Liver (tissue), 9 donors: ENCODE data around the gene MAN2A2. TPM values are rescaled to one million over a fixed set of nuclear protein-coding genes. Genes with fewer than 3 reads are reported as not detected.

Source experiments
- DNase-seq: peaks from one replicate; pipeline ENCODE4 v3.0.0-alpha.2; 2017; ENCODE audit warnings: low spot score
- H3K27ac ChIP-seq, 2 donors: one replicate each; pipeline ENCODE4 v1.7.0; 2013; ENCODE audit warnings: inconsistent platforms in 2 of 2, low read length in 2 of 2, control low read depth in 1 of 2, low read depth in 1 of 2, mild to moderate bottlenecking in 1 of 2
- H3K27me3 ChIP-seq, 4 donors: one replicate each; pipeline versions ENCODE4 v1.6.1 to v1.7.0; 2013; ENCODE audit warnings: low read length in 3 of 4, inconsistent platforms in 1 of 4, mild to moderate bottlenecking in 1 of 4, moderate library complexity in 1 of 4; ENCODE audit not compliant: control insufficient read depth in 4 of 4, insufficient read depth in 4 of 4
- H3K36me3 ChIP-seq, 4 donors: one replicate each; pipeline versions ENCODE4 v1.6.1 to v1.7.0; 2013; ENCODE audit warnings: low read length in 3 of 4, mild to moderate bottlenecking in 3 of 4, low read depth in 1 of 4, moderate library complexity in 1 of 4; ENCODE audit not compliant: control insufficient read depth in 4 of 4, insufficient read depth in 3 of 4
- H3K4me1 ChIP-seq, 4 donors: one replicate each; pipeline versions ENCODE4 v1.6.1 to v1.7.0; 2013; ENCODE audit warnings: low read length in 3 of 4, mild to moderate bottlenecking in 3 of 4, moderate library complexity in 1 of 4; ENCODE audit not compliant: control insufficient read depth in 4 of 4, insufficient read depth in 4 of 4
- H3K4me3 ChIP-seq, 3 donors: one replicate each; pipeline versions ENCODE4 v1.6.1 to v1.7.0; 2013; ENCODE audit warnings: low read length in 3 of 3, control low read depth in 1 of 3, low read depth in 1 of 3, mild to moderate bottlenecking in 1 of 3
- H3K9ac ChIP-seq, 2 donors: one replicate each; pipeline ENCODE4 v1.7.0; 2013; ENCODE audit warnings: low read length in 2 of 2, mild to moderate bottlenecking in 2 of 2, moderate library complexity in 2 of 2, control low read depth in 1 of 2, low read depth in 1 of 2
- H3K9me3 ChIP-seq, 4 donors: one replicate each; pipeline versions ENCODE4 v1.6.1 to v1.7.0; 2013; ENCODE audit warnings: low read length in 3 of 4; ENCODE audit not compliant: control insufficient read depth in 4 of 4
- ATF3 ChIP-seq: IDR thresholded peaks from 2 replicates; pipeline ENCODE4 v1.6.1; 2016; ENCODE audit warnings: antibody characterized with exemption
- CTCF ChIP-seq: fragments of 150-350 bp; IDR thresholded peaks from 2 replicates; pipeline ENCODE4 v1.5.1; 2017; ENCODE audit warnings: improper control_type of control experiment, low read depth, low read length; ENCODE audit not compliant: missing input control
- EGR1 ChIP-seq, 2 donors: IDR thresholded peaks; 2 replicates each; pipeline ENCODE4 v1.6.1; 2016 to 2018; ENCODE audit warnings: antibody characterized with exemption in 2 of 2, low read depth in 2 of 2
- FOXA1 ChIP-seq: IDR thresholded peaks from 2 replicates; pipeline ENCODE4 v1.6.1; 2016; ENCODE audit warnings: antibody characterized with exemption
- FOXA2 ChIP-seq: IDR thresholded peaks from 2 replicates; pipeline ENCODE4 v1.6.1; 2016; ENCODE audit warnings: antibody characterized with exemption
- GABPA ChIP-seq, 2 donors: IDR thresholded peaks in 1 of 2; conservative IDR thresholded peaks in 1 of 2; 2 replicates each; pipeline ENCODE4 v1.6.1; 2016; ENCODE audit warnings: antibody characterized with exemption in 2 of 2, mild to moderate bottlenecking in 1 of 2, moderate library complexity in 1 of 2
- HNF4A ChIP-seq, 2 donors: conservative IDR thresholded peaks; 2 replicates each; pipeline ENCODE4 v1.6.1; 2016; ENCODE audit warnings: antibody characterized with exemption in 2 of 2, mild to moderate bottlenecking in 2 of 2
- HNF4G ChIP-seq: IDR thresholded peaks from 2 replicates; pipeline ENCODE4 v1.6.1; 2016; ENCODE audit warnings: antibody characterized with exemption
- JUND ChIP-seq, 2 donors: IDR thresholded peaks; 2 replicates each; pipeline ENCODE4 v1.6.1; 2016; ENCODE audit warnings: antibody characterized with exemption in 2 of 2
- MAX ChIP-seq: IDR thresholded peaks from 2 replicates; pipeline ENCODE4 v1.6.1; 2016; ENCODE audit warnings: antibody characterized with exemption
- NR2F2 ChIP-seq: IDR thresholded peaks from 2 replicates; pipeline ENCODE4 v1.6.1; 2016; ENCODE audit warnings: antibody characterized with exemption
- RAD21 ChIP-seq, 2 donors: IDR thresholded peaks; 2 replicates each; pipeline ENCODE4 v1.6.1; 2016; ENCODE audit warnings: antibody characterized with exemption in 2 of 2, mild to moderate bottlenecking in 2 of 2
- RXRA ChIP-seq, 2 donors: IDR thresholded peaks; 2 replicates each; pipeline ENCODE4 v1.6.1; 2017 to 2018; ENCODE audit warnings: antibody characterized with exemption in 2 of 2, mild to moderate bottlenecking in 1 of 2
- SP1 ChIP-seq: IDR thresholded peaks from 2 replicates; pipeline ENCODE4 v1.6.1; 2018; ENCODE audit warnings: antibody characterized with exemption, mild to moderate bottlenecking
- TAF1 ChIP-seq: conservative IDR thresholded peaks from 2 replicates; pipeline ENCODE4 v1.6.1; 2016; ENCODE audit warnings: antibody characterized with exemption, mild to moderate bottlenecking
- YY1 ChIP-seq: IDR thresholded peaks from 2 replicates; pipeline ENCODE4 v1.6.1; 2016; ENCODE audit warnings: antibody characterized with exemption, mild to moderate bottlenecking
- WGBS: extraction: QIAGEN DNeasy Blood & Tissue Kit; methylation state at CpG from one replicate; pipeline ENCODE4 v1.1.7; 2013; 5-methylcytosine and 5-hydroxymethylcytosine counted together
- polyA plus RNA-seq, 2 donors: library from polyadenylated mRNA; stranded (reverse) in 1 of 2; unstranded in 1 of 2; fragments of 200-250 nt in 1 of 2; fragments of >200 nt in 1 of 2; fragmentation: Nextera tagmentation in 1 of 2; extraction: Ambion mirVana in 1 of 2; gene quantifications; one replicate each; pipeline versions ENCODE4 v1.2.1 to v1.2.3, GENCODE V29; 2013 to 2015
- total RNA-seq, 2 donors: library from RNA; depleted of rRNA; stranded (reverse); fragments of >200 nt; gene quantifications; one replicate each; pipeline ENCODE4 v1.2.3, GENCODE V29; 2014
- TF ChIP-seq, protein P1 (sequence below): IDR thresholded peaks from 2 replicates; pipeline ENCODE4 v1.6.1; 2016; ENCODE audit warnings: antibody characterized with exemption, mild to moderate bottlenecking
- TF ChIP-seq, protein P2 (sequence below): IDR thresholded peaks from 2 replicates; pipeline ENCODE4 v1.6.1; 2016; ENCODE audit warnings: antibody characterized with exemption
- donor health status: healthy.
- donor health status: healthy.
- donor health status: healthy.
- donor health status: healthy.
- donor health status: healthy.

Gene MAN2A2
- total and polyA plus RNA-seq, 4 donors, result 17.3 to 111 (median 50.9) TPM

- Histone ChIP-seq H3K4me1 (peaks cover 7 to 24% (median 13%) of the 10 kb centered on the region in 4 donors), H3K36me3 (peaks cover 2 to 27% (median 9%) of the 10 kb centered on the region in 4 donors), H3K27me3 (no peaks in the 10 kb centered on the region), H3K9ac (no peak overlapping the region), H3K27ac (no peak overlapping the region), H3K4me3 (no peak overlapping the region), H3K9me3 (no peaks in the 10 kb centered on the region)
- WGBS, result 91% methylated on average over 5 of the region's 5 CpGs
- DNase-seq, result no peak
- TF ChIP-seq MAX, result no peak
- TF ChIP-seq, protein P1, sequence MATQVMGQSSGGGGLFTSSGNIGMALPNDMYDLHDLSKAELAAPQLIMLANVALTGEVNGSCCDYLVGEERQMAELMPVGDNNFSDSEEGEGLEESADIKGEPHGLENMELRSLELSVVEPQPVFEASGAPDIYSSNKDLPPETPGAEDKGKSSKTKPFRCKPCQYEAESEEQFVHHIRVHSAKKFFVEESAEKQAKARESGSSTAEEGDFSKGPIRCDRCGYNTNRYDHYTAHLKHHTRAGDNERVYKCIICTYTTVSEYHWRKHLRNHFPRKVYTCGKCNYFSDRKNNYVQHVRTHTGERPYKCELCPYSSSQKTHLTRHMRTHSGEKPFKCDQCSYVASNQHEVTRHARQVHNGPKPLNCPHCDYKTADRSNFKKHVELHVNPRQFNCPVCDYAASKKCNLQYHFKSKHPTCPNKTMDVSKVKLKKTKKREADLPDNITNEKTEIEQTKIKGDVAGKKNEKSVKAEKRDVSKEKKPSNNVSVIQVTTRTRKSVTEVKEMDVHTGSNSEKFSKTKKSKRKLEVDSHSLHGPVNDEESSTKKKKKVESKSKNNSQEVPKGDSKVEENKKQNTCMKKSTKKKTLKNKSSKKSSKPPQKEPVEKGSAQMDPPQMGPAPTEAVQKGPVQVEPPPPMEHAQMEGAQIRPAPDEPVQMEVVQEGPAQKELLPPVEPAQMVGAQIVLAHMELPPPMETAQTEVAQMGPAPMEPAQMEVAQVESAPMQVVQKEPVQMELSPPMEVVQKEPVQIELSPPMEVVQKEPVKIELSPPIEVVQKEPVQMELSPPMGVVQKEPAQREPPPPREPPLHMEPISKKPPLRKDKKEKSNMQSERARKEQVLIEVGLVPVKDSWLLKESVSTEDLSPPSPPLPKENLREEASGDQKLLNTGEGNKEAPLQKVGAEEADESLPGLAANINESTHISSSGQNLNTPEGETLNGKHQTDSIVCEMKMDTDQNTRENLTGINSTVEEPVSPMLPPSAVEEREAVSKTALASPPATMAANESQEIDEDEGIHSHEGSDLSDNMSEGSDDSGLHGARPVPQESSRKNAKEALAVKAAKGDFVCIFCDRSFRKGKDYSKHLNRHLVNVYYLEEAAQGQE, result no peak
- TF ChIP-seq RXRA (IDR thresholded peaks at IDR 0.05), result no peak
- no peak for TF ChIP-seq EGR1 (IDR thresholded peaks at IDR 0.05; ENCODE audit: low read depth in 2 of 2)
- no peak for TF ChIP-seq GABPA (IDR thresholded peaks at IDR 0.05 in 1 of 2, conservative IDR thresholded peaks at IDR 0.05 in 1 of 2)
- no peak for TF ChIP-seq NR2F2
- no peak for TF ChIP-seq YY1
Measured at GRCh38 chr15:90959894-90960293, 56.8 kb downstream of the MAN2A2 start.

DNA sequence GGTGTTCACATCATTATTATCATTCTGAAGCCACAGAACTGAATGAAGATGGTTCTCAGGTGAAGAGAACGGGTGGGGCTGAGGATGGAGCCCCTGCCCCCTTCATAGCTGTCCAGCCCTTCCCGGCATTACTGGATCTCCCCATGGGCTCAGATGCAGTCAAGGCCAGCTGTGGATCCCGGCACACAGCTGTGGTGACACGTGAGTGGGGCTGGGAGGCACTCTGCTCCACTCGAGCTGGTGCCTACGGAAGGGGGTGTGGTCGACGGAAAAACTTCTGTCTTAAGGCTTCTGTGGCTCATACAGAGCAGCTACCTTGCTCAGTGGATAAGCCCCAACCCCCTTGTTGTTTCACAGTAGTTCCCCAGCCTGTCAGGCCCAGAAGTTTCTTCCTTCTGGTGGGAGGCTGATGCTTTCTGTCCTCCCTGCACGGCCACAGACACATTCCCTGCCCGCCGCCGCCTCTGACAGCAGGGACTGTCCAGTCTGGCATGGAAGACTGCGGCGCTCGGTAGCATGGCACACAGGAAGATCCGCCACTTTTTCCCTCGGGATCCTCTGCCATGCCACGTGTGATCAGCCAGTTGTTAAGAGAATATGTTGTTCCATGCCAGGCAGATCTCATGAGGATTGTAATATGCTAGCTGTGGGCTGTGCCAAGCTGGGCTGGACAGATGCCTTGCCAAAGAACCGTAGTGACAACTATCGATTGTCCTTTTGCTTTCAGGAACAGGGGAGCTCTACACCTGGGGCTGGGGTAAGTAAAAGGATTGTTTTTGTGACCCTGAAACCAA, 57.4 kb downstream of the MAN2A2 start:
- H3K36me3 ChIP-seq, result peaks cover 2 to 27% (median 9%) of the 10 kb centered on the region in 4 donors
- no peaks in the 10 kb centered on the region for H3K9me3 ChIP-seq
- WGBS, result 89% methylated on average over 20 of the region's 20 CpGs
- peaks cover 7 to 19% (median 9%) of the 10 kb centered on the region in 4 donors for H3K4me1 ChIP-seq
- H3K9ac ChIP-seq, result no peak overlapping the region
- no peak overlapping the region for H3K27ac ChIP-seq
- no peaks in the 10 kb centered on the region for H3K27me3 ChIP-seq
- H3K4me3 ChIP-seq, result no peak overlapping the region
- TF ChIP-seq HNF4A (conservative IDR thresholded peaks at IDR 0.05), result no peak
- TF ChIP-seq CTCF, result no peak
- TF ChIP-seq RAD21 (IDR thresholded peaks at IDR 0.05), result no peak
- TF ChIP-seq, protein P2, sequence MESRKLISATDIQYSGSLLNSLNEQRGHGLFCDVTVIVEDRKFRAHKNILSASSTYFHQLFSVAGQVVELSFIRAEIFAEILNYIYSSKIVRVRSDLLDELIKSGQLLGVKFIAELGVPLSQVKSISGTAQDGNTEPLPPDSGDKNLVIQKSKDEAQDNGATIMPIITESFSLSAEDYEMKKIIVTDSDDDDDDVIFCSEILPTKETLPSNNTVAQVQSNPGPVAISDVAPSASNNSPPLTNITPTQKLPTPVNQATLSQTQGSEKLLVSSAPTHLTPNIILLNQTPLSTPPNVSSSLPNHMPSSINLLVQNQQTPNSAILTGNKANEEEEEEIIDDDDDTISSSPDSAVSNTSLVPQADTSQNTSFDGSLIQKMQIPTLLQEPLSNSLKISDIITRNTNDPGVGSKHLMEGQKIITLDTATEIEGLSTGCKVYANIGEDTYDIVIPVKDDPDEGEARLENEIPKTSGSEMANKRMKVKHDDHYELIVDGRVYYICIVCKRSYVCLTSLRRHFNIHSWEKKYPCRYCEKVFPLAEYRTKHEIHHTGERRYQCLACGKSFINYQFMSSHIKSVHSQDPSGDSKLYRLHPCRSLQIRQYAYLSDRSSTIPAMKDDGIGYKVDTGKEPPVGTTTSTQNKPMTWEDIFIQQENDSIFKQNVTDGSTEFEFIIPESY, result no peak
- TF ChIP-seq EGR1 (IDR thresholded peaks at IDR 0.05; ENCODE audit: low read depth in 2 of 2), result no peak
- TF ChIP-seq NR2F2, result no peak
- no peak for TF ChIP-seq RXRA (IDR thresholded peaks at IDR 0.05)
- TF ChIP-seq, protein P1, result no peak
- no peak for TF ChIP-seq JUND (IDR thresholded peaks at IDR 0.05)
- no peak for TF ChIP-seq ATF3
- no peak for TF ChIP-seq FOXA1
- no peak for TF ChIP-seq HNF4G
- no peak for TF ChIP-seq TAF1
- TF ChIP-seq FOXA2, result no peak
- no peak for TF ChIP-seq SP1
- no peak for DNase-seq
